ENCODE results near the gene CSTF1.

Gene CSTF1

GRCh38 chr20:56442389-56443365 lies 50.2 kb downstream of the CSTF1 start:
- Histone ChIP-seq H3K27ac (ENCODE audit: low read depth, low read length) (no peak overlapping the region), H3K4me3 (ENCODE audit: low read length) (no peak overlapping the region), H3K4me1 (ENCODE audit: insufficient read depth, low read length) (0 out of 2 replicates have a peak, but pooled peaks cover 3% of the 10 kb centered on the region), H3K9me3 (ENCODE audit: insufficient read depth, low read depth, low read length) (no peaks in the 10 kb centered on the region), H3K36me3 (ENCODE audit: insufficient read depth, low read length) (no peaks in the 10 kb centered on the region), H3K27me3 (ENCODE audit: insufficient read depth, low read length) (no peaks in the 10 kb centered on the region), H3K9ac (ENCODE audit: low read depth, low read length) (no peak overlapping the region)
- 94% methylated on average over 17 of the region's 17 CpGs for WGBS

GRCh38 chr20:56443654-56444540 lies 51.5 kb downstream of the CSTF1 start:
- Histone ChIP-seq H3K4me3 (ENCODE audit: low read length) (no peak overlapping the region), H3K36me3 (ENCODE audit: insufficient read depth, low read length) (no peaks in the 10 kb centered on the region), H3K9me3 (ENCODE audit: insufficient read depth, low read depth, low read length) (no peaks in the 10 kb centered on the region), H3K27me3 (ENCODE audit: insufficient read depth, low read length) (no peaks in the 10 kb centered on the region), H3K27ac (ENCODE audit: low read depth, low read length) (no peak overlapping the region), H3K9ac (ENCODE audit: low read depth, low read length) (no peak overlapping the region), H3K4me1 (ENCODE audit: insufficient read depth, low read length) (0 out of 2 replicates have a peak, but pooled peaks cover 3% of the 10 kb centered on the region)
- 83% methylated on average over 27 of the region's 27 CpGs for WGBS

- no peaks in the 10 kb centered on the region for H3K9me3 ChIP-seq (ENCODE audit: insufficient read depth, low read depth, low read length)
- H3K4me3 ChIP-seq (ENCODE audit: low read length), result no peak overlapping the region
- no peaks in the 10 kb centered on the region for H3K27me3 ChIP-seq (ENCODE audit: insufficient read depth, low read length)
- 0 out of 2 replicates have a peak, but pooled peaks cover 3% of the 10 kb centered on the region for H3K4me1 ChIP-seq (ENCODE audit: insufficient read depth, low read length)
- no peaks in the 10 kb centered on the region for H3K36me3 ChIP-seq (ENCODE audit: insufficient read depth, low read length)
- no peak overlapping the region for H3K27ac ChIP-seq (ENCODE audit: low read depth, low read length)
- H3K9ac ChIP-seq (ENCODE audit: low read depth, low read length), result no peak overlapping the region
- 93% methylated on average over 3 of the region's 3 CpGs for WGBS
Measured at GRCh38 chr20:56445130-56445529, 52.7 kb downstream of the CSTF1 start.

- Histone ChIP-seq H3K4me3 (ENCODE audit: low read length) (no peak overlapping the region), H3K27me3 (ENCODE audit: insufficient read depth, low read length) (no peaks in the 10 kb centered on the region), H3K4me1 (ENCODE audit: insufficient read depth, low read length) (0 out of 2 replicates have a peak, but pooled peaks cover 3% of the 10 kb centered on the region), H3K9me3 (ENCODE audit: insufficient read depth, low read depth, low read length) (no peaks in the 10 kb centered on the region), H3K9ac (ENCODE audit: low read depth, low read length) (no peak overlapping the region), H3K36me3 (ENCODE audit: insufficient read depth, low read length) (no peaks in the 10 kb centered on the region), H3K27ac (ENCODE audit: low read depth, low read length) (no peak overlapping the region)
- 90% methylated on average over 16 of the region's 16 CpGs for WGBS
Measured at GRCh38 chr20:56445540-56445939, 53.1 kb downstream of the CSTF1 start.

- Histone ChIP-seq H3K9me3 (ENCODE audit: insufficient read depth, low read depth, low read length) (no peaks in the 10 kb centered on the region), H3K9ac (ENCODE audit: low read depth, low read length) (no peak overlapping the region), H3K27ac (ENCODE audit: low read depth, low read length) (no peak overlapping the region), H3K4me1 (ENCODE audit: insufficient read depth, low read length) (0 out of 2 replicates have a peak, but pooled peaks cover 3% of the 10 kb centered on the region), H3K4me3 (ENCODE audit: low read length) (no peak overlapping the region), H3K27me3 (ENCODE audit: insufficient read depth, low read length) (peaks cover 2% of the 10 kb centered on the region; the same call in 1 of the 2 replicates), H3K36me3 (ENCODE audit: insufficient read depth, low read length) (no peaks in the 10 kb centered on the region)
Measured at GRCh38 chr20:56447227-56447626, 54.8 kb downstream of the CSTF1 start.

- Histone ChIP-seq H3K27me3 (ENCODE audit: insufficient read depth, low read length) (peaks cover 3% of the 10 kb centered on the region; the same call in 1 of the 2 replicates), H3K4me1 (ENCODE audit: insufficient read depth, low read length) (0 out of 2 replicates have a peak, but pooled peaks cover 3% of the 10 kb centered on the region), H3K36me3 (ENCODE audit: insufficient read depth, low read length) (no peaks in the 10 kb centered on the region), H3K27ac (ENCODE audit: low read depth, low read length) (no peak overlapping the region), H3K9ac (ENCODE audit: low read depth, low read length) (no peak overlapping the region), H3K9me3 (ENCODE audit: insufficient read depth, low read depth, low read length) (no peaks in the 10 kb centered on the region), H3K4me3 (ENCODE audit: low read length) (no peak overlapping the region)
- 84% methylated on average over 3 of the region's 5 CpGs for WGBS
Measured at GRCh38 chr20:56449459-56449858, 57.0 kb downstream of the CSTF1 start.

GRCh38 chr20:56451056-56451765 lies 58.8 kb downstream of the CSTF1 start:
- no peak overlapping the region for H3K27ac ChIP-seq (ENCODE audit: low read depth, low read length)
- H3K4me3 ChIP-seq (ENCODE audit: low read length), result no peak overlapping the region
- 0 out of 2 replicates have a peak, but pooled peaks cover 3% of the 10 kb centered on the region for H3K4me1 ChIP-seq (ENCODE audit: insufficient read depth, low read length)
- H3K36me3 ChIP-seq (ENCODE audit: insufficient read depth, low read length), result no peaks in the 10 kb centered on the region
- no peaks in the 10 kb centered on the region for H3K9me3 ChIP-seq (ENCODE audit: insufficient read depth, low read depth, low read length)
- H3K9ac ChIP-seq (ENCODE audit: low read depth, low read length), result no peak overlapping the region
- WGBS, result 86% methylated on average over 13 of the region's 13 CpGs
- H3K27me3 ChIP-seq (ENCODE audit: insufficient read depth, low read length), result peaks cover 3% of the 10 kb centered on the region; the same call in 1 of the 2 replicates

GRCh38 chr20:56453352-56453751 lies 60.9 kb downstream of the CSTF1 start:
- Histone ChIP-seq H3K4me1 (ENCODE audit: insufficient read depth, low read length) (no peaks in the 10 kb centered on the region), H3K9ac (ENCODE audit: low read depth, low read length) (no peak overlapping the region), H3K36me3 (ENCODE audit: insufficient read depth, low read length) (no peaks in the 10 kb centered on the region), H3K4me3 (ENCODE audit: low read length) (no peak overlapping the region), H3K27me3 (ENCODE audit: insufficient read depth, low read length) (peaks cover 3% of the 10 kb centered on the region; the same call in 1 of the 2 replicates), H3K27ac (ENCODE audit: low read depth, low read length) (no peak overlapping the region), H3K9me3 (ENCODE audit: insufficient read depth, low read depth, low read length) (no peaks in the 10 kb centered on the region)
- WGBS, result 83% methylated on average over 4 of the region's 5 CpGs

- no peaks in the 10 kb centered on the region for H3K9me3 ChIP-seq (ENCODE audit: insufficient read depth, low read depth, low read length)
- H3K4me1 ChIP-seq (ENCODE audit: insufficient read depth, low read length), result no peaks in the 10 kb centered on the region
- H3K27me3 ChIP-seq (ENCODE audit: insufficient read depth, low read length), result peaks cover 3% of the 10 kb centered on the region
- H3K27ac ChIP-seq (ENCODE audit: low read depth, low read length), result no peak overlapping the region
- no peaks in the 10 kb centered on the region for H3K36me3 ChIP-seq (ENCODE audit: insufficient read depth, low read length)
- 81% methylated on average over 7 of the region's 7 CpGs for WGBS
- no peak overlapping the region for H3K4me3 ChIP-seq (ENCODE audit: low read length)
- H3K9ac ChIP-seq (ENCODE audit: low read depth, low read length), result no peak overlapping the region
Measured at GRCh38 chr20:56454754-56455153, 62.3 kb downstream of the CSTF1 start.

All from HUES64 (cell line).